CD14-positive monocyte (primary cell): ENCODE data around the gene TRAF6. TPM values are rescaled to one million over a fixed set of nuclear protein-coding genes. Genes with fewer than 3 reads are reported as not detected.
A peak's percentile ranks its signal among the peaks of the same experiment; 100 is the strongest.

Experiments
- DNase-seq, 3 donors: peaks; one replicate each; pipeline ENCODE4 v3.0.0-alpha.2; 2011 to 2022
- H2AFZ ChIP-seq: 2 replicates; pipeline ENCODE4 v1.6.0; 2012; ENCODE audit warnings: mild to moderate bottlenecking, low read depth, low read length, inconsistent platforms; ENCODE audit not compliant: insufficient read depth, poor library complexity, severe bottlenecking
- H3K27ac ChIP-seq, 2 donors: 1 replicate in 1 of 2; 2 replicates in 1 of 2; pipeline ENCODE4 v1.5.1; 2012 to 2013; ENCODE audit warnings: low read length in 2 of 2, control low read depth in 1 of 2, inconsistent platforms in 1 of 2, low read depth in 1 of 2, mild to moderate bottlenecking in 1 of 2
- H3K27me3 ChIP-seq, 2 donors: one replicate each; pipeline versions ENCODE4 v1.6.0 to v1.6.1; 2011 to 2013; ENCODE audit warnings: low read length in 2 of 2; ENCODE audit not compliant: control insufficient read depth in 2 of 2, insufficient read depth in 2 of 2
- H3K36me3 ChIP-seq, 2 donors: replicated peaks in 1 of 2; 1 replicate in 1 of 2; 2 replicates in 1 of 2; pipeline versions ENCODE4 v1.5.1 to v1.6.1; 2012 to 2013; ENCODE audit warnings: low read length in 2 of 2, control low read depth in 1 of 2, inconsistent platforms in 1 of 2, mild to moderate bottlenecking in 1 of 2; ENCODE audit not compliant: insufficient read depth in 2 of 2, control insufficient read depth in 1 of 2
- H3K4me1 ChIP-seq, 2 donors: 1 replicate in 1 of 2; 2 replicates in 1 of 2; pipeline versions ENCODE4 v1.5.1 to v1.6.1; 2012 to 2013; ENCODE audit warnings: low read length in 2 of 2, control low read depth in 1 of 2, inconsistent platforms in 1 of 2, mild to moderate bottlenecking in 1 of 2, moderate library complexity in 1 of 2; ENCODE audit not compliant: insufficient read depth in 2 of 2, control insufficient read depth in 1 of 2
- H3K4me2 ChIP-seq: replicated peaks from 2 replicates; pipeline ENCODE3; 2012; ENCODE audit warnings: low read length, moderate library complexity, mild to moderate bottlenecking; ENCODE audit not compliant: poor library complexity, severe bottlenecking; ENCODE audit errors: extremely low read depth
- H3K4me3 ChIP-seq, 3 experiments: fragments of 200-600 bp in 1 of 3; sonication (generic) in 1 of 3; replicated peaks in 1 of 3; 1 replicate in 2 of 3; 2 replicates in 1 of 3; pipeline ENCODE4 v1.5.1; 2011 to 2013; ENCODE audit warnings: low read length in 3 of 3, mild to moderate bottlenecking in 3 of 3, control low read depth in 2 of 3, low read depth in 2 of 3, inconsistent platforms in 1 of 3, moderate library complexity in 1 of 3
- H3K79me2 ChIP-seq: 2 replicates; pipeline ENCODE4 v1.6.0; 2012; ENCODE audit warnings: mild to moderate bottlenecking, control low read depth, inconsistent platforms, low read length, moderate library complexity; ENCODE audit not compliant: insufficient read depth
- H3K9ac ChIP-seq: 2 replicates; pipeline ENCODE4 v1.6.0; 2017; ENCODE audit warnings: low read length, mild to moderate bottlenecking; ENCODE audit not compliant: insufficient read depth, poor library complexity, severe bottlenecking
- H3K9me3 ChIP-seq, 2 donors: replicated peaks in 1 of 2; 1 replicate in 1 of 2; 2 replicates in 1 of 2; pipeline versions ENCODE4 v1.5.1 to v1.6.1; 2012 to 2013; ENCODE audit warnings: low read length in 2 of 2, control low read depth in 1 of 2; ENCODE audit not compliant: control insufficient read depth in 1 of 2, insufficient read depth in 1 of 2
- H4K20me1 ChIP-seq: 2 replicates; pipeline ENCODE4 v1.6.0; 2012; ENCODE audit warnings: mild to moderate bottlenecking, low read length, control low read depth, moderate library complexity; ENCODE audit not compliant: insufficient read depth
- H3K27ac Mint-ChIP-seq, 7 donors: one replicate each; pipeline ENCODE4 v1.8.0; 2020; ENCODE audit warnings: mild to moderate bottlenecking in 7 of 7, mixed read lengths in 7 of 7, moderate library complexity in 6 of 7, inconsistent platforms in 2 of 7
- H3K27me3 Mint-ChIP-seq, 3 donors: one replicate each; pipeline ENCODE4 v1.8.0; 2021 to 2022; ENCODE audit warnings: low read depth in 3 of 3, mild to moderate bottlenecking in 3 of 3, mixed read lengths in 3 of 3, moderate library complexity in 3 of 3, inconsistent platforms in 1 of 3
- H3K36me3 Mint-ChIP-seq, 2 donors: one replicate each; pipeline ENCODE4 v1.8.0; 2020; ENCODE audit warnings: mixed read lengths in 2 of 2, inconsistent platforms in 1 of 2, mild to moderate bottlenecking in 1 of 2
- H3K4me1 Mint-ChIP-seq: one replicate; pipeline ENCODE4 v1.8.0; 2020; ENCODE audit warnings: mild to moderate bottlenecking, mixed read lengths
- H3K4me3 Mint-ChIP-seq, 2 donors: one replicate each; pipeline ENCODE4 v1.8.0; 2020; ENCODE audit warnings: mild to moderate bottlenecking in 2 of 2, mixed read lengths in 2 of 2, moderate library complexity in 1 of 2
- H3K9me3 Mint-ChIP-seq, 7 donors: one replicate each; pipeline ENCODE4 v1.8.0; 2020 to 2022; ENCODE audit warnings: mixed read lengths in 7 of 7, mild to moderate bottlenecking in 6 of 7, moderate library complexity in 6 of 7, inconsistent platforms in 2 of 7
- CTCF ChIP-seq: fragments of 200-600 bp; IDR thresholded peaks from one replicate; pipeline ENCODE4 v1.8.0; 2022; ENCODE audit warnings: antibody characterized with exemption, mild to moderate bottlenecking
- WGBS: methylation state at CpG from one replicate; pipeline ENCODE4 v1.1.5; 2013; ENCODE audit warnings: missing lambda C conversion rate; ENCODE audit not compliant: insufficient coverage; 5-methylcytosine and 5-hydroxymethylcytosine counted together
- intact Hi-C, 2 donors: fragments of 100-400 bp; cut with micrococcal nuclease; formaldehyde crosslinking; loops; one replicate each; pipeline versions ENCODE4 v1.15.0 to v1.15.1; 2023
- polyA plus RNA-seq, 3 donors: library from polyadenylated mRNA; depleted of rRNA in 1 of 3; unstranded in 2 of 3; stranded (reverse) in 1 of 3; fragments of 300-500 nt in 2 of 3; fragments of >200 nt in 1 of 3; fragmentation: Illumina TruSeq in 2 of 3; gene quantifications; 1 replicate in 2 of 3; 2 replicates in 1 of 3; pipeline ENCODE4 v1.2.3, GENCODE V29; 2012 to 2021

TRAF6 gene
- polyA plus RNA-seq, 3 donors, result 5.5 to 7.3 (median 6.7) TPM

- Histone ChIP-seq H3K4me1 (peaks cover 42 to 55% of the 10 kb centered on the region in 2 donors), H4K20me1 (no peaks in the 10 kb centered on the region), H3K9ac (no peak overlapping the region), H3K9me3 (no peaks in the 10 kb centered on the region), H3K27ac (no peak overlapping the region), H3K4me2 (no peak overlapping the region), H3K36me3 (no peaks in the 10 kb centered on the region), H2AFZ (no peak overlapping the region), H3K79me2 (no peaks in the 10 kb centered on the region), H3K27me3 (no peaks in the 10 kb centered on the region), H3K4me3 (no peak overlapping the region)
- no peak for TF ChIP-seq CTCF
- H3K4me1 Mint-ChIP-seq, result peaks cover 60% of the 10 kb centered on the region
- no peak overlapping the region for H3K4me3 Mint-ChIP-seq
- peak overlapping the region in 2 of 7 donors; percentile 19 to 73 for H3K27ac Mint-ChIP-seq
- peaks cover 20% of the 10 kb centered on the region in 2 donors for H3K36me3 Mint-ChIP-seq
- 92% methylated on average over 15 of the region's 18 CpGs for WGBS
- intact Hi-C loops, result loop anchor here in 1 of 2 donors (10.0 kb wide), 1 partner anchor 90 kb away; no protein-coding TSS in a partner anchor
- peaks cover 0 to 2% (median 0%) of the 10 kb centered on the region in 7 donors for H3K9me3 Mint-ChIP-seq
- H3K27me3 Mint-ChIP-seq, result peaks cover 0 to 5% (median 4%) of the 10 kb centered on the region in 3 donors
- DNase-seq, result no peak
These were observed 55.5 kb downstream of the TRAF6 start for GRCh38 chr11:36454551-36454940.

GRCh38 chr11:36453678-36454077, 56.4 kb downstream of the TRAF6 start:
- Histone ChIP-seq H4K20me1 (no peaks in the 10 kb centered on the region), H2AFZ (no peak overlapping the region), H3K27me3 (no peaks in the 10 kb centered on the region), H3K4me1 (peaks cover 43 to 56% of the 10 kb centered on the region in 2 donors), H3K9ac (no peak overlapping the region), H3K4me2 (peak overlapping the region; percentile 26), H3K36me3 (no peaks in the 10 kb centered on the region), H3K4me3 (peak overlapping the region in 1 of 3 experiments; percentile 36), H3K27ac (peak overlapping the region; percentile 5 to 38), H3K9me3 (no peaks in the 10 kb centered on the region), H3K79me2 (no peaks in the 10 kb centered on the region)
- WGBS, result 20% methylated on average over 3 of the region's 3 CpGs
- Mint-ChIP-seq H3K4me1 (peaks cover 63% of the 10 kb centered on the region), H3K4me3 (peak overlapping the region in 1 of 2 donors; percentile 53), H3K36me3 (peaks cover 20 to 24% of the 10 kb centered on the region in 2 donors), H3K27ac (peak overlapping the region in 6 of 7 donors; percentile 42 to 80 (median 72)), H3K27me3 (peaks cover 0 to 4% (median 2%) of the 10 kb centered on the region in 3 donors), H3K9me3 (peaks cover 0 to 2% (median 0%) of the 10 kb centered on the region in 7 donors)
- intact Hi-C loops, result loop anchor here in 1 of 2 donors (10.0 kb wide), 1 partner anchor 89 kb away; no protein-coding TSS in a partner anchor
- DNase-seq, result peak; percentile 77 to 78 (median 78)
- no peak for TF ChIP-seq CTCF
